Right lobe of liver (tissue), 6 donors: ENCODE measurements around the gene KCNJ6. TPM values are rescaled to one million over a fixed set of nuclear protein-coding genes. Genes with fewer than 3 reads are reported as not detected.

ENCODE experiments used
- ATAC-seq, 4 donors: fragments of 200-7000 bp; cut with Tn5 transposase; one replicate each; pipeline ENCODE4 v1.9.1; 2020; ENCODE audit warnings: mild to moderate bottlenecking in 4 of 4, moderate library complexity in 4 of 4
- DNase-seq, 3 donors: peaks; one replicate each; pipeline ENCODE4 v3.0.0-alpha.2; 2020
- H3K27ac ChIP-seq, 3 donors: fragments of 200-600 bp; one replicate each; pipeline ENCODE4 v1.8.0; 2022
- H3K27me3 ChIP-seq, 2 donors: fragments of 200-600 bp; one replicate each; pipeline ENCODE4 v1.8.0; 2022
- H3K36me3 ChIP-seq, 4 donors: fragments of 200-600 bp; sonication (generic) in 1 of 4; one replicate each; pipeline versions ENCODE4 v1.5.1 to v1.8.0; 2017 to 2022; ENCODE audit warnings: control low read depth in 1 of 4
- H3K4me1 ChIP-seq, 4 donors: fragments of 200-600 bp; sonication (generic) in 1 of 4; one replicate each; pipeline versions ENCODE4 v1.5.1 to v1.8.0; 2017 to 2022; ENCODE audit warnings: control low read depth in 1 of 4
- H3K4me3 ChIP-seq, 3 donors: fragments of 200-600 bp; one replicate each; pipeline ENCODE4 v1.8.0; 2022
- H3K9me3 ChIP-seq, 4 donors: fragments of 200-600 bp; sonication (generic) in 1 of 4; one replicate each; pipeline versions ENCODE4 v1.5.1 to v1.8.0; 2017 to 2022; ENCODE audit warnings: control low read depth in 1 of 4
- CTCF ChIP-seq, 4 donors: fragments of 200-600 bp in 3 of 4; fragments of 450-650 bp in 1 of 4; IDR thresholded peaks; one replicate each; pipeline versions ENCODE4 v1.5.1 to v1.8.0; 2016 to 2022; ENCODE audit warnings: antibody characterized with exemption in 4 of 4, mild to moderate bottlenecking in 2 of 4
- POLR2A ChIP-seq: fragments of 450-650 bp; IDR thresholded peaks from one replicate; pipeline ENCODE4 v1.6.1; 2017; ENCODE audit warnings: antibody characterized with exemption, mild to moderate bottlenecking
- WGBS: methylation state at CpG from one replicate; pipeline ENCODE4 v1.1.6; 2018; ENCODE audit warnings: low coverage, low lambda C conversion rate; ENCODE audit not compliant: insufficient coverage; ENCODE audit errors: missing lambda C conversion rate; 5-methylcytosine and 5-hydroxymethylcytosine counted together
- intact Hi-C, 2 donors: fragments of 100-400 bp; cut with DNase I; formaldehyde crosslinking; loops; one replicate each; pipeline versions ENCODE4 v1.11.2 to v1.14.1; 2022
- total RNA-seq, 6 experiments: library from RNA; depleted of rRNA in 2 of 6; stranded (reverse); fragments of >200 nt in 2 of 6; fragmentation: NEBNext Ultra II Directional in 3 of 6; extraction: Animal tissue kit (Norgen Biotek cat#: 25700) in 3 of 6; gene quantifications; one replicate each; pipeline versions ENCODE4 v1.1.0 to v1.2.4, GENCODE V29; 2016 to 2023
- donor health status: DM: no; HTN: yes; CAD: no.
- donor health status: DM: no; HTN: no; CAD: no.
- donor health status: DM: no; HTN: no; CAD: no.
- donor health status: DM: no; HTN: yes; CAD: no.
- donor health status: DM: no; HTN: yes; CAD: no.

KCNJ6 gene
- total RNA-seq, 6 experiments from 2014 or later = under 0.01 to 0.12 TPM; not detected in 4

- no peak for ATAC-seq
- H3K9me3 ChIP-seq = no peaks in the 10 kb centered on the region
- peaks cover 0 to 7% (median 0%) of the 10 kb centered on the region in 4 donors for H3K4me1 ChIP-seq
- H3K36me3 ChIP-seq = no peaks in the 10 kb centered on the region
- TF ChIP-seq POLR2A = no peak
- no peak for TF ChIP-seq CTCF (IDR thresholded peaks at IDR 0.05)
- WGBS = 80% methylated on average over 8 of the region's 8 CpGs
- H3K27ac ChIP-seq = no peak overlapping the region
- H3K27me3 ChIP-seq = no peaks in the 10 kb centered on the region
- no peak overlapping the region for H3K4me3 ChIP-seq
- DNase-seq = no peak
- intact Hi-C loops = no loop called here
Observed at GRCh38 chr21:37636152-37636860, 280.0 kb downstream of the KCNJ6 start.

- H3K27me3 ChIP-seq = no peaks in the 10 kb centered on the region
- intact Hi-C loops = no loop called here
- DNase-seq (peak in 2 of 3 donors; percentile 68 to 71), ATAC-seq (peak; percentile 83 to 95 (median 90))
- no peak for TF ChIP-seq CTCF (IDR thresholded peaks at IDR 0.05)
- no peak for TF ChIP-seq POLR2A
- H3K4me3 ChIP-seq = peak overlapping the region in 1 of 3 donors; percentile 2
- H3K4me1 ChIP-seq = peaks cover 0 to 20% (median 2%) of the 10 kb centered on the region in 4 donors
- H3K27ac ChIP-seq = no peak overlapping the region
- 34% methylated on average over 12 of the region's 12 CpGs for WGBS
- H3K36me3 ChIP-seq = no peaks in the 10 kb centered on the region
- no peaks in the 10 kb centered on the region for H3K9me3 ChIP-seq
Observed at GRCh38 chr21:37631319-37632117, 284.7 kb downstream of the KCNJ6 start.

- H3K4me3 ChIP-seq = no peak overlapping the region
- no peak overlapping the region for H3K27ac ChIP-seq
- H3K4me1 ChIP-seq = peaks cover 0 to 20% (median 2%) of the 10 kb centered on the region in 4 donors
- H3K9me3 ChIP-seq = no peaks in the 10 kb centered on the region
- H3K36me3 ChIP-seq = no peaks in the 10 kb centered on the region
- no peak for DNase-seq
- intact Hi-C loops = no loop called here
- no peaks in the 10 kb centered on the region for H3K27me3 ChIP-seq
- 72% methylated on average over 2 of the region's 2 CpGs for whole genome bisulfite sequencing
- ATAC-seq = no peak
- TF ChIP-seq CTCF (IDR thresholded peaks at IDR 0.05) (no peak), POLR2A (no peak)
Observed at GRCh38 chr21:37630872-37631271, 285.4 kb downstream of the KCNJ6 start.

GRCh38 chr21:37628362-37628761, 287.9 kb downstream of the KCNJ6 start:
- intact Hi-C loops = no loop called here

More at GRCh38 chr21:37628362-37628761, 287.9 kb downstream of the KCNJ6 start:
- Histone ChIP-seq H3K27ac (no peak overlapping the region), H3K36me3 (no peaks in the 10 kb centered on the region), H3K27me3 (no peaks in the 10 kb centered on the region), H3K9me3 (no peaks in the 10 kb centered on the region), H3K4me3 (no peak overlapping the region), H3K4me1 (peaks cover 0 to 20% (median 2%) of the 10 kb centered on the region in 4 donors)
- DNase-seq = no peak
- TF ChIP-seq POLR2A = no peak
- TF ChIP-seq CTCF (IDR thresholded peaks at IDR 0.05) = no peak
- 100% methylated on average over 3 of the region's 3 CpGs for WGBS
- no peak for ATAC-seq
